Stimulated activated CD4-positive, alpha-beta T cell treated with anti-CD3 and anti-CD28 coated beads, Interleukin-15, amount 100 ng/mL, for 1 hour (primary cell): Measurements from ENCODE around the gene PREPL.

Source experiments
- DNase-seq, 2 donors: peaks; one replicate each; pipeline ENCODE4 v3.0.0-alpha.2; 2020; ENCODE audit warnings: low read depth in 1 of 2, low spot score in 1 of 2

PREPL gene

GRCh38 chr2:44296653-44297052 is 64.6 kb downstream of the PREPL start:
- DNase-seq = no peak

DNA sequence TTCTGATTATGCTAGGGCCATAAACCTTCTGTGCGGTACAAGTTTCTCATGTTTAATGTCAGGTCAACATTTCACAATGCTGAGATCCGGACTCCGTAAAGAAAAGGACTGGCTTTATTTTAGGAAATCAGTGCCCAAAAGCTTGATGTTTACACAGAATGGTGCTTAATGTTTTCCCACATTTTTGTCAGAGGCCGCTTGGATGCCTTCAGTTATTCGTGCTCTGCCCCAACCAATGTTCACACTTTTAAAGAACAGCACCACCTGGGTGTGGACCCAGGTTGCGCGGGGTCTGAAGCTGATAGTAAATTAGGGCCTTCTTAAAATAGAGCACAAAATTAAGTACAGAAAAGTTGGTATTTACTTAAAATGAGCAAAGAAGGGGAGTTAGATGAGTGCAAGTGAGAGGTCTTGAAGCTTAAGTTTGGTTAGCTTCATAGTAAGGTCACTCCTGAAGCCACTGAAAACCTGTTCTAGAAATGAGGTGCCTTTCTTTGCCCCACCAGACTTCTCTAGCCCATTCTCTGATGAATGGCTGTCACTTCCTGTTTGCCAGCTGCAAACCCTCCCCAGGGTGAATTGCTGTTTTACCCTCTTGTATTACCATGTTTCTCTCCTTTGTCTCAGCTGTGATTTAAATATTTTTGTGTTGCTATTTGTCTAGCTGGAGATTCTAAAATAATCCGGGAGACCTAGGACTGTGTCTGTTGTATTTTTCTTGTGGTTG is 65.5 kb downstream of the PREPL start:
- no peak for DNase-seq

- no peak for DNase-seq
Observed at GRCh38 chr2:44295113-44295512, 66.2 kb downstream of the PREPL start.

- DNase-seq = no peak
Observed at GRCh38 chr2:44291281-44292248, 69.7 kb downstream of the PREPL start.

DNA sequence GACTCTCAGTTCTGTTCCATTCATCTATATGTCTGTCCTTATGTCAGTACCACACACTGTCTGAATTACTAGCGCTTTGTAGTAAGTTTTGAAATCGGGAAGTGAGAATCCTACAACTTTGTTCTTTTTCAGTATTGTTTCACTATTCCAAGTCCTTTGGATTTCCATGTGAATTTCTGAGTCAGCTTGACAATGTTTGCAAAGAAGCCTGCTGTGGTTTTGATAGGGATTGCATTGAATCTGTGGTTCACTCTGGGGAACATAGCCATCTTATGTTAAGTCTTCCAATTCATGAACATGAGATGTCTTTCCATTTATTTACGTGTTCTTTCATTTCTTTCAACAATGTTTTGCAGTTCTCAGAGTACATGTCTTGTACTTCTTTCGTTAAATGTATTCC is 71.0 kb downstream of the PREPL start:
- DNase-seq = no peak

DNA sequence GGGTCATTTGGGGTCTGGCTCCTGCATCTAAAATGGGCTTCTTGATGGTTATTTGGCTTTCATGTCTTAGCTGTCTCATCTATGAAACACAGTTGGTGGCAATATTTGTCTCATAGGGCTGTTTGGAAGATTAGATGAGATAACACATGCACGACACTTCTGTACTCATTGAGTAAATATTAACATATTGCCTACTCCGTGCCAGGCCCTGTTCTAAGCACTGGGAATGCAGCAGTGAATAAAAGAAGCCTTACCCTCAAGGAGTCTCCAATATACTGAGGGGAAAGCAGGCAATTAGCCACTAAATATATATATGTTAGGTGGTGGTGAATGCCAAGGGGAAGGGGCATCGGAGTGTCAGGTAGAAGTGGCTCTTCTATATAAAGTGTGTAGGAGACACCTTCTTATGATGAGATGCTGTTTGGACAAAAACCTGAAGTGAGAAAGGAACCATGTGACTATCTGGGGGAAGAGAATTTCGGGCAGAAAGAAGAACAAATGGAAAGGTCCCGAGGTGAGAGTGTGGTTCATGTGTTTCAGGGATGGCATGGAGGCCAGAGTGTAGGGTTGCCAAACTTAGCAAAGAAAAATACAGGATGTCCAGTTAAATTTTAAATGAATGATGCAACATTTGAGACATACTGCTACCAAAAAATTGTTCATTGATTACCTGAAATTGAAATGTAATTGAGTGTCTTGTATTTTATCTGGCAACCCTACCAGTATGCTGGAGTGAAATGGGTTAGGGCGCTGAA is 74.2 kb downstream of the PREPL start:
- no peak for DNase-seq

DNA sequence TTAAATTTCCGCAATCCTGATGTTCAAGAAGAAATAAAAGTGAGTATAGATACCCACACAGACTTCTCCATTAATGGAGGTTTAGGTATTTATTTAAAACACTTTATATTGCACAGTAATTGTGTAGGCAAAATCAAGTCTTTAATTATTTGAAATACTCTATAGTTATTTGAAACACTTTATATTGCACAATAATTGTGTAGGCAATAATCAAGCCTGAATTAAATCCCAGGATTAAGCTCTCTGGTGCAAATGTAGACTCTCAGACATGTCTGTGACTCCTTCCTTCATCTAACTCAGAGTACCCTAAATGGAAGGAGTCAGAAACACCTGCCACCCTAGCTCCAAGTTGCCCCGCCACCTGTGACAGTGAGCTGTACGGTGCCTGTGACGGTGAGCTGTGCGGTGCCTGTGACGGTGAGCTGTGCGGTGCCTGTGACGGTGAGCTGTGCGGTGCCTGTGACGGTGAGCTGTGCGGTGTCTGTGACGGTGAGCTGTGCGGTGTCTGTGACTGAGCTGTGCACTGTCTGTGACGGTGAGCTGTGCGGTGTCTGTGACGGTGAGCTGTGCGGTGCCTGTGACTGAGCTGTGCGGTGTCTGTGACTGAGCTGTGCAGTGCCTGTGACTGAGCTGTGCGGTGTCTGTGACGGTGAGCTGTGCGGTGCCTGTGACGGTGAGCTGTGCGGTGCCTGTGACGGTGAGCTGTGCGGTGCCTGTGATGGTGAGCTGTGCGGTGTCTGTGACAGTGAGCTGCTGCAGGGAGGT is 75.0 kb downstream of the PREPL start:
- DNase-seq = no peak

DNA sequence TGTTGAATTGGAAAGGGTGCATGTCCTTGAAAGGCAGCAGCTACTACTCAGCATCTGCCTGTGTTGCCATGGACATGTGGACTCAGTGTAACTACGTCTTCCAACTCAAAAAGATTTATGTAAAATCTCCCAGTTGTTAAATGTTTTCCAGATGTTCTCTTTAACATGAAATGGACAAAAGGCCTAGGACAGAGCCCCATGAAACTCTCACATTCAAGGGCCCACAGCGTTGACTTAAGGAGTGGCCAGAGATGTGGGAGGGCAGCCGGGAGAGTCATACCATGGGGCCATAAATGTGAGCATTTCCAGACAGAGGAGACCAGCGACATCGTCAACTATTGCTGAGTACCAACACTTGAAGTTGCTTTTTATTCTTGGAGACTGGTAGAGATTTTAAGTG is 76.1 kb downstream of the PREPL start:
- DNase-seq = no peak

DNA sequence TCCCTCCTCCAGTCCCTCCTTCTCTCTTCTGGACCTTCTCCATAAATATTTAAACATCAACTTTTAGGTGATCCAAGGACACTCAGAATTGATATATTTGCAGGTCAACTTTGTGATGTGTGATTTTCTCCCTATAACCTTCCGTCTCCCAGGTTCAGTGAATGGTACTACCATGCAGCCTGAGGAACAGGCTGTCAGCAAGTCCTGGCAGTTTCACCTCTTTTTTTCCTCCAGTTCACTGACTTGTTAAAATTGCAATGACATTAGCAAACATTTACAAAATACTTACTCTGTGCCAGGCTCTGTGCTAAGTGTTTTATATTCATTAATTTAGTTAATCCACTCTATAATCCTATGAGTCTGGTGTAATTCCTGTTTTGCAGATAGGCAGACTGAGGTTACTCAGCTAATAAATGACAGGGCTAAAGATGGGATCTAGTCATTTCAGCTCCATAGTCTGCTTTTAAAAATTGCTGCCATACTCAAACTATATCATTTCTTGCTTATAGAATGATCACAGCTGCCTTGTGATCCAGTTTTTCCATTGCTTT is 78.1 kb downstream of the PREPL start:
- DNase-seq = no peak

GRCh38 chr2:44280869-44281268 is 80.4 kb downstream of the PREPL start:
- no peak for DNase-seq

- no peak for DNase-seq
Observed at GRCh38 chr2:44277541-44277940, 83.8 kb downstream of the PREPL start.

- no peak for DNase-seq
Observed at GRCh38 chr2:44275927-44276303, 85.4 kb downstream of the PREPL start.

- no peak for DNase-seq
Observed at GRCh38 chr2:44273596-44273995, 87.7 kb downstream of the PREPL start.

GRCh38 chr2:44273076-44273475 is 88.2 kb downstream of the PREPL start:
- DNase-seq = no peak

- no peak for DNase-seq
Observed at GRCh38 chr2:44271296-44271695, 90.0 kb downstream of the PREPL start.

GRCh38 chr2:44269831-44270230 is 91.5 kb downstream of the PREPL start:
- DNase-seq = no peak

GRCh38 chr2:44267796-44268648 is 93.3 kb downstream of the PREPL start:
- no peak for DNase-seq
